Bronchial epithelial cell (primary cell): Measurements from ENCODE around the gene PCSK7. TPM values are rescaled to one million over a fixed set of nuclear protein-coding genes. Genes with fewer than 3 reads are reported as not detected.

Experiments used
- DNase-seq: peaks from one replicate; pipeline ENCODE4 v3.0.0-alpha.2; 2010; ENCODE audit warnings: low read depth
- FAIRE-seq: peaks from 2 replicates; lab custom pipeline; 2011; peaks lifted over from hg19 to GRCh38; lab: Jason Lieb, UNC
- H3K27me3 ChIP-seq: 2 replicates; pipeline ENCODE4 v1.5.1; 2011; ENCODE audit warnings: low read length; ENCODE audit not compliant: control insufficient read depth, insufficient read depth
- H3K36me3 ChIP-seq: 2 replicates; pipeline ENCODE4 v1.5.1; 2011; ENCODE audit warnings: low read length; ENCODE audit not compliant: control insufficient read depth, insufficient read depth
- H3K4me3 ChIP-seq: 2 replicates; pipeline ENCODE4 v1.5.1; 2011; ENCODE audit warnings: mild to moderate bottlenecking, low read depth, low read length, control low read depth
- total RNA-seq: library from RNA; depleted of rRNA; stranded (reverse); fragments of >200 nt; gene quantifications from 2 replicates; pipeline ENCODE4 v1.2.1, GENCODE V29; 2014
- TF ChIP-seq, protein P1 (sequence below): IDR thresholded peaks from 2 replicates; pipeline ENCODE4 v1.5.1; 2011; ENCODE audit warnings: mild to moderate bottlenecking, moderate library complexity, low read length, control low read depth, inconsistent platforms; ENCODE audit not compliant: insufficient read depth, severe bottlenecking

PCSK7 gene
- total RNA-seq, 1 donor from 2014 or later = 27.9 TPM

- TF ChIP-seq, protein P1, sequence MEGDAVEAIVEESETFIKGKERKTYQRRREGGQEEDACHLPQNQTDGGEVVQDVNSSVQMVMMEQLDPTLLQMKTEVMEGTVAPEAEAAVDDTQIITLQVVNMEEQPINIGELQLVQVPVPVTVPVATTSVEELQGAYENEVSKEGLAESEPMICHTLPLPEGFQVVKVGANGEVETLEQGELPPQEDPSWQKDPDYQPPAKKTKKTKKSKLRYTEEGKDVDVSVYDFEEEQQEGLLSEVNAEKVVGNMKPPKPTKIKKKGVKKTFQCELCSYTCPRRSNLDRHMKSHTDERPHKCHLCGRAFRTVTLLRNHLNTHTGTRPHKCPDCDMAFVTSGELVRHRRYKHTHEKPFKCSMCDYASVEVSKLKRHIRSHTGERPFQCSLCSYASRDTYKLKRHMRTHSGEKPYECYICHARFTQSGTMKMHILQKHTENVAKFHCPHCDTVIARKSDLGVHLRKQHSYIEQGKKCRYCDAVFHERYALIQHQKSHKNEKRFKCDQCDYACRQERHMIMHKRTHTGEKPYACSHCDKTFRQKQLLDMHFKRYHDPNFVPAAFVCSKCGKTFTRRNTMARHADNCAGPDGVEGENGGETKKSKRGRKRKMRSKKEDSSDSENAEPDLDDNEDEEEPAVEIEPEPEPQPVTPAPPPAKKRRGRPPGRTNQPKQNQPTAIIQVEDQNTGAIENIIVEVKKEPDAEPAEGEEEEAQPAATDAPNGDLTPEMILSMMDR = no peak
- peaks cover 3% of the 10 kb centered on the region for H3K36me3 ChIP-seq
- no peak overlapping the region for H3K4me3 ChIP-seq
- DNase-seq = no peak
- no peak for FAIRE-seq
- no peaks in the 10 kb centered on the region for H3K27me3 ChIP-seq
These were observed 62.1 kb downstream of the PCSK7 start for GRCh38 chr11:117169736-117170135.

GRCh38 chr11:117166491-117166890, 65.4 kb downstream of the PCSK7 start:
- no peak for DNase-seq
- H3K4me3 ChIP-seq = no peak overlapping the region
- TF ChIP-seq, protein P1 = no peak
- FAIRE-seq = no peak
- peaks cover 10% of the 10 kb centered on the region for H3K36me3 ChIP-seq
- no peaks in the 10 kb centered on the region for H3K27me3 ChIP-seq

- DNase-seq (no peak), FAIRE-seq (no peak)
- Histone ChIP-seq H3K4me3 (no peak overlapping the region), H3K27me3 (no peaks in the 10 kb centered on the region), H3K36me3 (peaks cover 10% of the 10 kb centered on the region)
- TF ChIP-seq, protein P1 = no peak
These were observed 71.0 kb downstream of the PCSK7 start for GRCh38 chr11:117160826-117161225.

- FAIRE-seq = no peak
- no peak for DNase-seq
- TF ChIP-seq, protein P1 = no peak
- H3K4me3 ChIP-seq = no peak overlapping the region
- H3K36me3 ChIP-seq = peaks cover 13% of the 10 kb centered on the region
- H3K27me3 ChIP-seq = no peaks in the 10 kb centered on the region
These were observed 72.0 kb downstream of the PCSK7 start for GRCh38 chr11:117159892-117160291.

DNA sequence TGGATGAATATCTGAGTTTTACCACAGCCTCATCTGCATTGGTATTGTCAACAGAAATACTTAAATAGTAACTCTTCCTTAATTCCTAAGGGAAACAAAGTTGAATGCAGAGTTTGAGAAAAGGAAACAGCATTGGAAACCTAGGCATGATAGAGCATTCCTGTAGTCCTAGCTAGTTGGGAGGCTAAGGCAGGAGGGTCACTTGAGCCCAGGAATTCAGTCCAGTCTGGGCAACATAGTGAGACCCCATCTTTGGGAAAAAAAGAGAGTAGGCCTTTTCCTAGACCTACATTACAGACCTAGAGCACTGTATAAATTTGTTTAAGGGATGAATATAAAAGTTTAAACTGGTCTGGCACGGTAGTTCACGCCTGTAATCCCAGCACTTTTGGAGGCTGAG, 74.4 kb downstream of the PCSK7 start:
- H3K27me3 ChIP-seq = no peaks in the 10 kb centered on the region
- DNase-seq (no peak), FAIRE-seq (no peak)
- no peak overlapping the region for H3K4me3 ChIP-seq
- peaks cover 8% of the 10 kb centered on the region for H3K36me3 ChIP-seq
- TF ChIP-seq, protein P1 = no peak

- no peaks in the 10 kb centered on the region for H3K27me3 ChIP-seq
- FAIRE-seq = no peak
- DNase-seq = no peak
- H3K36me3 ChIP-seq = peaks cover 4% of the 10 kb centered on the region
- TF ChIP-seq, protein P1 = no peak
- H3K4me3 ChIP-seq = no peak overlapping the region
These were observed 77.4 kb downstream of the PCSK7 start for GRCh38 chr11:117154468-117154867.
